IMR-90 (cell line): ENCODE results near the gene KDM5A. TPM values are rescaled to one million over a fixed set of nuclear protein-coding genes. Genes with fewer than 3 reads are reported as not detected.
"Not testable (repeated sequence)": the region's sequence is repeated elsewhere in the genome, so short reads cannot be mapped to it uniquely, and the experiment has no call there.

Experiments
- ATAC-seq: fragments of 200-7000 bp; cut with Tn5 transposase; 2 replicates; pipeline ENCODE4 v1.9.1; 2020; ENCODE audit warnings: low read depth, mild to moderate bottlenecking, moderate library complexity
- BruUV-seq: library from RNA; stranded (reverse); fragments of 400-500 nt; replicated peaks from 2 replicates; lab custom pipeline; 2021; lab: Mats Ljungman, UMichigan
- CTCF ChIA-PET: fragments of 300-600 bp; formaldehyde crosslinking; extraction: SDS; loops from one replicate; lab custom pipeline; 2021; ENCODE audit warnings: antibody characterized with exemption; lab: Yijun Ruan, JAX
- POLR2A ChIA-PET: fragments of 300-600 bp; sonication (Branson Sonifier 250); formaldehyde crosslinking; loops from one replicate; lab custom pipeline; 2022; ENCODE audit warnings: antibody characterized with exemption; ENCODE audit not compliant: unreplicated experiment; lab: Charles Lee
- DNase-seq: peaks from one replicate; pipeline ENCODE4 v3.0.0; 2013
- H2AFZ ChIP-seq: replicated peaks from 2 replicates; pipeline ENCODE3; 2013; ENCODE audit warnings: low read length, mild to moderate bottlenecking; ENCODE audit not compliant: poor library complexity
- H2AK5ac ChIP-seq: 2 replicates; pipeline ENCODE4 v1.6.1; 2013; ENCODE audit warnings: low read depth, low read length, inconsistent platforms
- H2AK9ac ChIP-seq: replicated peaks from 2 replicates; pipeline ENCODE3; 2013; ENCODE audit warnings: mild to moderate bottlenecking, low read depth, low read length, moderate library complexity; ENCODE audit not compliant: poor library complexity
- H2BK120ac ChIP-seq: 2 replicates; pipeline ENCODE4 v1.6.1; 2013; ENCODE audit warnings: low read depth, low read length, inconsistent platforms
- H2BK15ac ChIP-seq: 3 replicates; pipeline ENCODE4 v1.6.1; 2013; ENCODE audit warnings: low read depth, low read length, inconsistent platforms
- H2BK20ac ChIP-seq: 2 replicates; pipeline ENCODE4 v1.6.1; 2013; ENCODE audit warnings: low read depth, mild to moderate bottlenecking, inconsistent platforms, low read length, moderate library complexity
- H2BK5ac ChIP-seq: 2 replicates; pipeline ENCODE4 v1.6.1; 2013; ENCODE audit warnings: mild to moderate bottlenecking, low read depth, low read length, inconsistent platforms; ENCODE audit not compliant: poor library complexity, severe bottlenecking
- H3K14ac ChIP-seq: replicated peaks from 2 replicates; pipeline ENCODE4 v1.6.1; 2013; ENCODE audit warnings: low read depth, low read length, inconsistent platforms
- H3K18ac ChIP-seq: 2 replicates; pipeline ENCODE4 v1.6.1; 2013; ENCODE audit warnings: low read depth, low read length, control low read depth
- H3K23ac ChIP-seq: 2 replicates; pipeline ENCODE4 v1.6.1; 2013; ENCODE audit warnings: low read depth, low read length, inconsistent platforms
- H3K27ac ChIP-seq: 2 replicates; pipeline ENCODE4 v1.5.1; 2013; ENCODE audit warnings: mild to moderate bottlenecking, control low read depth, low read length; ENCODE audit not compliant: insufficient read depth
- H3K27me3 ChIP-seq: 2 replicates; pipeline ENCODE4 v1.6.1; 2013; ENCODE audit warnings: low read length; ENCODE audit not compliant: control insufficient read depth, insufficient read depth
- H3K36me3 ChIP-seq: 2 replicates; pipeline ENCODE4 v1.6.1; 2013; ENCODE audit warnings: low read length, mixed read lengths; ENCODE audit not compliant: control insufficient read depth, insufficient read depth
- H3K4ac ChIP-seq: 2 replicates; pipeline ENCODE4 v1.6.1; 2013; ENCODE audit warnings: low read depth, low read length, inconsistent platforms
- H3K4me1 ChIP-seq: 2 replicates; pipeline ENCODE4 v1.6.1; 2013; ENCODE audit warnings: low read length, mixed read lengths; ENCODE audit not compliant: control insufficient read depth, insufficient read depth
- H3K4me2 ChIP-seq: 2 replicates; pipeline ENCODE4 v1.6.1; 2013; ENCODE audit warnings: low read depth, mild to moderate bottlenecking, control low read depth, low read length, moderate library complexity
- H3K4me3 ChIP-seq: 2 replicates; pipeline ENCODE4 v1.5.1; 2013; ENCODE audit warnings: low read depth, mild to moderate bottlenecking, control low read depth, low read length, moderate library complexity; ENCODE audit not compliant: insufficient read depth
- H3K56ac ChIP-seq: 2 replicates; pipeline ENCODE4 v1.6.1; 2013; ENCODE audit warnings: low read length, inconsistent platforms; ENCODE audit not compliant: insufficient read depth; ENCODE audit errors: extremely low read depth
- H3K79me1 ChIP-seq, 2 experiments: 2 replicates each; pipeline ENCODE4 v1.6.1; 2013; ENCODE audit warnings: low read length in 2 of 2, inconsistent platforms in 1 of 2, low read depth in 1 of 2
- H3K9ac ChIP-seq: 2 replicates; pipeline ENCODE4 v1.6.1; 2013; ENCODE audit warnings: low read depth, low read length, control low read depth
- H3K9me1 ChIP-seq: 2 replicates; pipeline ENCODE4 v1.6.1; 2013; ENCODE audit warnings: low read length, inconsistent platforms; ENCODE audit not compliant: insufficient read depth
- H3K9me3 ChIP-seq: 2 replicates; pipeline ENCODE4 v1.6.1; 2013; ENCODE audit warnings: low read length; ENCODE audit not compliant: control insufficient read depth, insufficient read depth
- H4K20me1 ChIP-seq: 2 replicates; pipeline ENCODE4 v1.6.1; 2013; ENCODE audit warnings: low read length, inconsistent platforms; ENCODE audit not compliant: insufficient read depth
- H4K5ac ChIP-seq: 2 replicates; pipeline ENCODE4 v1.6.1; 2013; ENCODE audit warnings: mild to moderate bottlenecking, low read depth, low read length, control low read depth
- H4K8ac ChIP-seq, 2 experiments: 2 replicates each; pipeline ENCODE4 v1.6.1; 2013; ENCODE audit warnings: low read depth in 2 of 2, low read length in 2 of 2, control low read depth in 1 of 2, inconsistent platforms in 1 of 2
- H4K91ac ChIP-seq: 2 replicates; pipeline ENCODE4 v1.6.1; 2013; ENCODE audit warnings: low read depth, low read length, inconsistent platforms; ENCODE audit not compliant: insufficient read depth
- WGBS, 2 experiments: methylation state at CpG; one replicate each; pipeline versions ENCODE4 v1.1.5 to v1.1.7; 2013; ENCODE audit warnings: missing lambda C conversion rate in 2 of 2; ENCODE audit not compliant: insufficient read length in 1 of 2; ENCODE audit errors: extremely low coverage in 2 of 2; 5-methylcytosine and 5-hydroxymethylcytosine counted together
- dilution Hi-C: fragments of 300-500 bp; cut with HindIII; formaldehyde crosslinking; loops from one replicate; pipeline ENCODE4 v1.14.3; 2018; ENCODE audit warnings: low sequenced_read_pairs; ENCODE audit not compliant: unreplicated experiment
- in situ Hi-C: fragments of 300-500 bp; cut with MboI; formaldehyde crosslinking; loops from 3 replicates; pipeline ENCODE4 v1.14.3; 2019; ENCODE audit warnings: low sequenced_read_pairs, inconsistent platforms, mixed read lengths
- intact Hi-C: fragments of 100-400 bp; cut with micrococcal nuclease; formaldehyde crosslinking; loops from 2 replicates; pipeline ENCODE4 v1.10.0; 2022
- polyA plus RNA-seq, 3 experiments: library from polyadenylated mRNA; depleted of rRNA; stranded (reverse); fragments of >200 nt; gene quantifications; 2 replicates each; pipeline ENCODE4 v1.2.3, GENCODE V29; 2012; ENCODE audit warnings: low replicate concordance in 1 of 3
- total RNA-seq: library from RNA; depleted of rRNA; stranded (reverse); fragments of >200 nt; gene quantifications from 2 replicates; pipeline ENCODE4 v1.2.3, GENCODE V29; 2012

The KDM5A gene
- total and polyA plus RNA-seq, 2 of the 4 experiments (the other 2 are of a cell fraction), result 7.9 to 95.9 TPM

DNA sequence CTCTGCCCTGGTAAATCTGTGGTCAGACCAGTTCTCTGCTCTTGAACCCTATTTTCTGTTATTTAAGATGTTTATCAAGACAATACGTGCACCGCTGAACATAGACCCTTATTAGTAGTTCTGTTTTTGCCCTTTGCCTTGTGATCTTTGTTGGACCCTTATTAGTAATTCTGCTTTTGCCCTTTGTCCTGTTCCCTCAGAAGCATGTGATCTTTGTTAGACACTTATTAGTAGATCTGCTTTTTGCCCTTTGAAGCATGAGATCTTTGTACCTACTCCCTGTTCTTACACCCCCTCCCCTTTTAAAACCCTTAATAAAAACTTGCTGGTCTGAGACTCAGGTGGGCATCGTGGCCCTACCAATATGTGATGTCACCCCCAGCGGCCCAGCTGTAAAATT, 153.2 kb downstream of the KDM5A start:
- ATAC-seq, result not testable (repeated sequence)

More for the DNA sequence above, 153.2 kb downstream of the KDM5A start:
- H4K5ac ChIP-seq, H3K36me3 ChIP-seq, H2BK15ac ChIP-seq, H3K56ac ChIP-seq, H2BK120ac ChIP-seq, H2AFZ ChIP-seq, DNase-seq, H2BK5ac ChIP-seq, H3K9ac ChIP-seq, H4K20me1 ChIP-seq, CTCF ChIA-PET, H3K4me3 ChIP-seq, POLR2A ChIA-PET, H4K8ac ChIP-seq, H3K79me1 ChIP-seq, H3K4me2 ChIP-seq, H3K9me1 ChIP-seq, H2AK9ac ChIP-seq, H3K14ac ChIP-seq, BruUV-seq, H2AK5ac ChIP-seq, H3K4ac ChIP-seq, dilution Hi-C loops, H2BK20ac ChIP-seq, H3K23ac ChIP-seq, H4K91ac ChIP-seq, H3K4me1 ChIP-seq, H3K18ac ChIP-seq, intact Hi-C loops, H3K27ac ChIP-seq, in situ Hi-C loops: not testable (repeated sequence)
- WGBS, 2 experiments, result no CpG with 5 or more reads among the region's 4 CpGs
- Histone ChIP-seq H3K9me3 (peaks cover 18% of the 10 kb centered on the region), H3K27me3 (peaks cover 35% of the 10 kb centered on the region)
